Measurements from ENCODE around the gene EPHB1.

The EPHB1 gene

GRCh38 chr3:134898181-134898754, 103.2 kb downstream of the EPHB1 start:
- no peak overlapping the region for H3K4me3 ChIP-seq

GRCh38 chr3:134899786-134900185, 104.7 kb downstream of the EPHB1 start:
- Histone ChIP-seq H3K4me3 (no peak overlapping the region), H3K27ac (no peak overlapping the region)

More at GRCh38 chr3:134898181-134898754, 103.2 kb downstream of the EPHB1 start:
- H3K27ac ChIP-seq: no peak overlapping the region

GRCh38 chr3:134900482-134900881, 105.4 kb downstream of the EPHB1 start:
- Histone ChIP-seq H3K27ac (no peak overlapping the region), H3K4me3 (no peak overlapping the region)

- Histone ChIP-seq H3K4me3 (no peak overlapping the region), H3K27ac (no peak overlapping the region)
These were observed 106.4 kb downstream of the EPHB1 start for GRCh38 chr3:134901461-134901860.

- no peak overlapping the region for H3K4me3 ChIP-seq
- no peak overlapping the region for H3K27ac ChIP-seq
These were observed 108.8 kb downstream of the EPHB1 start for GRCh38 chr3:134903837-134904236.

- H3K27ac ChIP-seq: no peak overlapping the region
- no peak overlapping the region for H3K4me3 ChIP-seq
These were observed 109.2 kb downstream of the EPHB1 start for GRCh38 chr3:134904241-134904771.

GRCh38 chr3:134904776-134905646, 110.0 kb downstream of the EPHB1 start:
- Histone ChIP-seq H3K27ac (no peak overlapping the region), H3K4me3 (no peak overlapping the region)

- Histone ChIP-seq H3K4me3 (no peak overlapping the region), H3K27ac (no peak overlapping the region)
These were observed 110.5 kb downstream of the EPHB1 start for GRCh38 chr3:134905647-134905935.

GRCh38 chr3:134908271-134908670, 113.2 kb downstream of the EPHB1 start:
- no peak overlapping the region for H3K27ac ChIP-seq
- no peak overlapping the region for H3K4me3 ChIP-seq

- Histone ChIP-seq H3K27ac (no peak overlapping the region), H3K4me3 (no peak overlapping the region)
These were observed 115.0 kb downstream of the EPHB1 start for GRCh38 chr3:134910026-134910425.

GRCh38 chr3:134911586-134912548, 116.8 kb downstream of the EPHB1 start:
- no peak overlapping the region for H3K4me3 ChIP-seq
- H3K27ac ChIP-seq: no peak overlapping the region

GRCh38 chr3:134916276-134916961, 121.4 kb downstream of the EPHB1 start:
- H3K27ac ChIP-seq: no peak overlapping the region
- H3K4me3 ChIP-seq: no peak overlapping the region

GRCh38 chr3:134917631-134918030, 122.6 kb downstream of the EPHB1 start:
- no peak overlapping the region for H3K4me3 ChIP-seq
- H3K27ac ChIP-seq: no peak overlapping the region

- no peak overlapping the region for H3K27ac ChIP-seq
- no peak overlapping the region for H3K4me3 ChIP-seq
These were observed 123.4 kb downstream of the EPHB1 start for GRCh38 chr3:134918441-134918840.

- H3K4me3 ChIP-seq: no peak overlapping the region
- no peak overlapping the region for H3K27ac ChIP-seq
These were observed 127.0 kb downstream of the EPHB1 start for GRCh38 chr3:134922101-134922500.

GRCh38 chr3:134922866-134923265, 127.8 kb downstream of the EPHB1 start:
- Histone ChIP-seq H3K4me3 (no peak overlapping the region), H3K27ac (no peak overlapping the region)

- Histone ChIP-seq H3K27ac (no peak overlapping the region), H3K4me3 (no peak overlapping the region)
These were observed 128.2 kb downstream of the EPHB1 start for GRCh38 chr3:134923286-134923685.

- no peak overlapping the region for H3K27ac ChIP-seq
These were observed 132.5 kb downstream of the EPHB1 start for GRCh38 chr3:134927599-134927998.

GRCh38 chr3:134928392-134928791, 133.3 kb downstream of the EPHB1 start:
- no peak overlapping the region for H3K27ac ChIP-seq
- H3K4me3 ChIP-seq: no peak overlapping the region

More at GRCh38 chr3:134927599-134927998, 132.5 kb downstream of the EPHB1 start:
- no peak overlapping the region for H3K4me3 ChIP-seq

GRCh38 chr3:134928819-134929218, 133.8 kb downstream of the EPHB1 start:
- no peak overlapping the region for H3K27ac ChIP-seq
- no peak overlapping the region for H3K4me3 ChIP-seq
